Endothelial cell of umbilical vein (primary cell): Measurements from ENCODE around the gene IWS1.

ENCODE experiments used
- CTCF ChIP-seq, 2 donors: IDR thresholded peaks; 1 replicate in 1 of 2; 2 replicates in 1 of 2; pipeline ENCODE4 v1.5.1; 2011; ENCODE audit warnings: low read length in 2 of 2, mild to moderate bottlenecking in 2 of 2, moderate library complexity in 2 of 2, control low read depth in 1 of 2, inconsistent platforms in 1 of 2, low read depth in 1 of 2; ENCODE audit not compliant: insufficient read depth in 1 of 2; ENCODE audit errors: extremely low read depth in 1 of 2
- POLR2AphosphoS5 ChIP-seq: IDR thresholded peaks from 2 replicates; pipeline ENCODE4 v1.6.1; 2012; ENCODE audit warnings: low read depth, mild to moderate bottlenecking, control low read depth, low read length, moderate library complexity; ENCODE audit not compliant: insufficient read depth

- TF ChIP-seq CTCF (IDR thresholded peaks at IDR 0.05; ENCODE audit: extremely low read depth in 1 of 2, insufficient read depth in 1 of 2, low read depth in 1 of 2, low read length in 2 of 2) (no peak), POLR2AphosphoS5 (no peak)
Measured at GRCh38 chr2:127527001-127527804, 914 bp upstream of the IWS1 start.
